ENCODE results near the gene ATP8A2. TPM values are rescaled to one million over a fixed set of nuclear protein-coding genes. Genes with fewer than 3 reads are reported as not detected.

The ATP8A2 gene
- total and polyA plus RNA-seq, 9 of the 15 experiments (the other 6 are each of a cell fraction or from before 2014, with no cell fraction given) = under 0.01 to 0.33 (median 0.06) TPM; not detected in 4

- TF ChIP-seq HNRNPLL (IDR thresholded peaks at IDR 0.05; ENCODE audit: low read depth, low read length, poor library complexity, severe bottlenecking) = no peak
- TF ChIP-seq ZFP1 (CRISPR knock-in tag; IDR thresholded peaks at IDR 0.05) = no peak
- no peak for TF ChIP-seq ZBTB11 (CRISPR knock-in tag; IDR thresholded peaks at IDR 0.05)
- TF ChIP-seq ZNF408 (CRISPR knock-in tag; IDR thresholded peaks at IDR 0.05; ENCODE audit: low read depth) = no peak
- no peak for TF ChIP-seq PREB (CRISPR knock-in tag; IDR thresholded peaks at IDR 0.05)
- no peak for TF ChIP-seq ZZZ3 (IDR thresholded peaks at IDR 0.05)
- no peak for TF ChIP-seq ZBTB9 (CRISPR knock-in tag; IDR thresholded peaks at IDR 0.05)
Observed at GRCh38 chr13:25645681-25646080, 273.9 kb downstream of the ATP8A2 start (continued).

All from K562 (cell line).